NCI-H345 (cell line): ENCODE results near the gene G2E3.

Experiments used
- DNase-seq: peaks from one replicate; lab custom pipeline; 2025; lab: John Stamatoyannopoulos, UW

The G2E3 gene

GRCh38 chr14:30651937-30652336, 93.0 kb downstream of the G2E3 start:
- DNase-seq, result no peak

GRCh38 chr14:30655124-30655523, 96.2 kb downstream of the G2E3 start:
- no peak for DNase-seq

- DNase-seq, result no peak
Observed at GRCh38 chr14:30655658-30656057, 96.7 kb downstream of the G2E3 start.

- DNase-seq, result peak; percentile 0
Observed at GRCh38 chr14:30656190-30656632, 97.3 kb downstream of the G2E3 start.

- DNase-seq, result no peak
Observed at GRCh38 chr14:30657050-30657449, 98.1 kb downstream of the G2E3 start.

- no peak for DNase-seq
Observed at GRCh38 chr14:30657606-30658163, 98.7 kb downstream of the G2E3 start.

- no peak for DNase-seq
Observed at GRCh38 chr14:30658645-30659044, 99.7 kb downstream of the G2E3 start.

- DNase-seq, result no peak
Observed at GRCh38 chr14:30669594-30669993, 110.6 kb downstream of the G2E3 start.
